ENCODE results near the gene TRPV4.

Gene TRPV4

DNA sequence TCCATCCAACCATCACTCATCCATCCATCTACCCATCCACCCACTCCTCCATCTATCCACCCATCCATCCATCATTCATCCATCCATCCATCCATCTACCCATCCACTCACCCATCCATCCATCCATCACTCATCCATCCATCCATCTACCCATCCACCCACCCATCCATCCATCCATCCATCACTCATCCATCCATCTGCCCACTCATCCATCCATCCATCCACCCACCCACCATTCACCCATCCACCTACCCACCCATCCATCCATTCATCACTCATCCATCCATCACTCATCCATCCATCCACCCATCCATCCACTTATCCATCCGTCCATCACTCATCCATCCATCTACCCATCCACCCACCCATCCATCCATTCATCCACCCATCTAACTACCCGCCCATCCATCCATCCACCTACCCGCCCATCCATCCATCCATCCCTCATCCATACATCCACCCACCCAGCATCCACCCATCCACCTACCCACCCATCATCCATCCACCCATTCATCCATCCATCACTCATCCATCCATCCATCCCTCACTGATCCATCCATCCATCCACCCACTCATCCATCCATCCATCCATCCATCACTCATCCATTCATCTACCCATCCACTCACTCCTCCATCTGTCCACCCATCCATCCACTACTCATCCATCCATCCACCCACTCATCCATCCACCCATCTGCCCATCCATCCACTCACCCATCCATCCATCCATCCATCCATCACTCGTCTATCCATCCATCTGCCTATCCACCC lies 24.1 kb downstream of the TRPV4 start:
- DNase-seq, result no peak

DNA sequence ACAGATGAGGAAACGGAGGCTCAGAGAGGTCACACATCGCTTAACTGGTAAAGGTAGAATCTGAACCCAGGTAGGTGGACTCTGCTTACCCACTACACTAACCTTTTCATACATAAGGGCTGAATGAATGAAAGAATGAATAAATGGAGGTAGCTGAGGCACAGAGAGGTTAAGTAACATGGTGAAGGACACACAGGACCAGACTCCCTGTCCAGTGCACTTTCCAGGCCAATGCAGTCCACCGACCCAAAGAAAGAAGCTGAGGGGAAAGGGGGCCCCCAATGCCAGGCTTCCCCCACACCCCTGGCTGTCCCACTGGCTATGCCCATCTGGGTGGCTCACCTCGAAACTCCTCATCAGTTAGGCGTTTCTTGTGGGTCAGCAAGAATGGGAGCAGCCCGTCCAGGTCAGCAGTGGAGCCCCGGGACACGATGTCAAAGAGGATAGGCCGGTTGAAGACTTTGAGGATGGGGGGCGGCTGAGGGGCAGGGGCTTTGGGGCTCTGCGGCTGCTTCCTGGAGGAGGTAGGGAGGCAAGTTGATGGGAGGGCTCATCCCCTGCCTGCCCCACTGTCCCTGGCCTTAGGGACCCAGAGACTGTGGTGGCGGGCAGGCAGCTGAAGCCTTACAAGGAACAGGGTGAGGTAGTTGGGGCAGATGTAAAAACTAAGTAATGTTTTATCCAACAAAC lies 25.1 kb downstream of the TRPV4 start:
- no peak for DNase-seq

DNA sequence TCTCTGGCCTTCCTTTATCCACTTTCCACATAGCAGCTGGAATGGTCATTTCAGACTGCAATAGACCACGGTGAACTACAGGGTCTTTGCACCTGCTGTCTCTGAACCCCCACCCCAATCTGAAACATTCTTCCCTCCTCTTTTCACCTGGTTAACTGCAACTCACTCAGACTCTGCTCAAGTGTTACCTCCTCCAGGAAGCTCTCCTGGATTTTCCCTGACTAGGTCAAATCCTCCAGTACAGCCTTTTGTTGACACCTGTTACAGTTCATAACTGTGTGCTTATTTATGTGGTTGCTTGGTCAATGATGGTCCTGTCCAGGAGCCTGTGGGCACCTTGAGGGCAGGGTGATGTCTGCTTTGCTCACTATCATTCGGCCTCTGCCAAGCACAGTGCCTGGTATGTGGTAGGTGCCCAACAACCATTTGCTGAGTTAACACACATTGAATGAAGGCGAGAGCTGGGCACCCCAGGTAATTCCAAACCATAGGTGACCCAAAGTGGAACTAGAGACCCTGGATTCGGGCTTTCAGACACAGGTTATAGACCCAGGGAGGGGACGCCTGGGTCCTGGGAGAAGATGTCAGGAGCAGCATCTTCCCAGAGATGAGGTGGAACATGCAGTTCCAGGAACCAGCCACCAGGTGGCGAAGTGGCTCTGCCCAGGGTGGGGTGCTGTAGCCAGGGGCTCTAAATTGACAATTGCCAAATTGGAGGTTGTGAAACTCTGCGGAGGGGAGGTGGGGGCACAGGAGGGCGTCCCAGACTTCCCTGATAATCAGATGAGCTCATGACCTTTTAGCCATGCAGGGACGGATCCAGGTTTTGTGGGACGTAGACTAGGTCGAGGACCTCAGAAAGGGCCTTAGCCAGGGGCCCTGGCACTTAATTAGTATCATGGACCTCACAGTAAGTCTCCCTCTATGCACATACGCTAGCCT lies 28.1 kb downstream of the TRPV4 start:
- DNase-seq, result peak in 49 of 58 donors; percentile 2 to 69 (median 32)

DNA sequence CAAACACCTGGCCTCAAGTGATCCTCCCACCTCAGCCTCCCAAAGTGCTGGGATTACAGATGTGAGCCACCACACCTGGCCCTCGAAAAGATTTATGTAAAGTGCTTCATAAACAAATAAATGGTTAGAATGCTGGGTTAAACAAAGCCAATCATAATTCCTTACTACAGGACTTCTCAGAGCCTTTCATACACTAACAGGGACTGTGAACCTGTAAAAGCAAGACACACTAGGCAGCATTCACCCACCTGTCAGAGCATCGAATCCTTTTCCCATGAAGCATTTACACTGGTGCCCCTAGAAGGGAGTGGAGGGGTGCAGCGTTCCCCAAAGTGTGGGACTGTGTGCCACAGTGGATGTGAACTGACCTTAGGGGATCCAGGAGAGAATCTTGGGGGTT lies 29.5 kb downstream of the TRPV4 start:
- no peak for DNase-seq

DNA sequence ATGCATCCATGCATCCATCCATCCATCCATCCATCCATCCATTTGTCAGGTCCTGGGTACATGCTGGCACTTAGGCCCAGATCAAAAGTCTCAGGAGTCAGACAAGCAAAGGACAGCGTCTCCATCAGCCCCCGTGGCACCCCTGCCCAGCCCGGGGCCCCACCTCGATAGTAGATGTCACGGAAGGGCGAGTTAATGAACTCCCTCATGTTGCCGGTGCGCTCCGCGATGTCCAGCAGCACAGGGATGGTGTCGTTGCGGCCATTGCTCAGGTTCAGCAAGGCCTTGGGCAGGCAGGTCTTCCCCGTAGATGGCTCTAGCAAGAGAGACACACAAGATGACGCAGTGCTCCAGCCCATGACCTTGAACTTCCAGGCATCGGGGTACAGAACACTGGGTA lies 30.4 kb downstream of the TRPV4 start:
- no peak for DNase-seq

DNA sequence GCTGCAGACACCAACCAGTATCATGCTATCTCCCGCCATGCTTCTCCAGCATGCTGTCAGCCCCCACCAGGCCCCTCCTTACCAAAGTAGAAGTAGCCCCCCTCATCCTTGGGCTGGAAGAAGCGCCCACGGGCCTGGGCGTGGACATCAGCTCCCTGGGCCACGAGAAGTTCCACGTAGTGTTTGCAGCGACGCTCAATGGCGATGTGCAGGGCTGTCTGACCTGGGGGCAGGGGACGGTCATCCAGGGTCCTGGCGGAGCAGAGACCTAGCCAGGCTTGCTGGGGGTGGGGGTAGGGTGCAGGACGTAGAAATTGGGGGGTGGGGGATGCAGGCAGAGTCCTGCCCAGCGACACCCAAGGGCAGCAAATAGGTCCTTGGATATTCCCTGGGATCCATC lies 32.7 kb downstream of the TRPV4 start:
- DNase-seq, result no peak

DNA sequence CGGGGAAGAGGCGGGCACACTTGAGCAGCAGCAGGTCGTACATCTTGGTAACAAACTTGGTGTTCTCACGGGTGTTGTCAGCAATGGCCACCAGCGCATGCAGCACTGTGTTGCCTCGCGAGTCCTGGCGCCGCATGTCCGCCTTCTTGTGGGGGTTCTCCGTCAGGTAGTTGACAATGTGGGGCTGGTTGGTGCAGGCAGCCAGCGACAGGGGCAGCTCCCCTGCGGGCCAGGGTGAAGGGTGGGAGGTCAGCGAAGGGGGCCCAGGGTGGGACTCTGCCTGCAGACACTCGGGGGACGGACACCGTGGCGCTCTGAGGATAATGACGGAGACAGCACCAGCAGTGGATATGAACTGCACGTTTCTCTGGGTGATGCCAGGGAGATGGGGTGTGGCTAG lies 34.5 kb downstream of the TRPV4 start:
- DNase-seq, result no peak

DNA sequence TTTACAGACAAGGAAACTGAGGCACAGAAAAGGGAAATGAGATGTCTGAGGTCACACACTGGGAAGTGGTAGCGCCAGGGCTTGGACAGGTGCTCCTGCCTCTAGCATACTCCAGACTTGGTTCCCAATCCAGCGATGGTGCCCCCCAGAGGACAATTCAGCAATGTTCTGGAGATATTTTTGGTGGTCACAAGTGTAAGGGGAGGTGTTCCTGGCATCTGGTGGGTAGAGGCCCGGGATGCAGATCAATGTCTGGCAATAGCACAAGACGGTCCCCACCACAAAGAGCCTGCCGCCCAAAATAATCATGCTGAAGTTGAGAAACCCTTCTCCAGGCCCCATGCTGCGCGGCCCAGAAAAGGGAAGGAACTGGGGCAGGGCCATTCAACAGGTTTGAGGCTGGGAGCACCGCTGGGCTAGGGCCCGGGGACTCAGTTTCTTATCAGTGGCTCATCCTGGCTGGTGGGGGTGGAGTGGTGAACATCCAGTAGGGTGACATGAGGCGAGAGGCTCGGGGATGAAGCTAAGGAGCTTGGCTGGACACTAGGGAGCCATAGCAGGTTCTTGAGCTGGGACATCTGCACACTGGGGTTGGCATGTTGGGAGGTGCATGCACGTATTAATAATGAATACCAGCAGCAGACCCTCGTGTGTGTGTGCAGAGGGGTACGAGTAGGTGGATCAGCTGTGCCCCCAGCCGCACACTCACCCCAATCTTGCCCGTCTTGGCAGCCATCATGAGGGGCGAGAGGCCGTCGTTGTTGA lies 35.1 kb downstream of the TRPV4 start:
- DNase-seq, result peak in 2 of 58 donors; percentile 6 to 10

DNA sequence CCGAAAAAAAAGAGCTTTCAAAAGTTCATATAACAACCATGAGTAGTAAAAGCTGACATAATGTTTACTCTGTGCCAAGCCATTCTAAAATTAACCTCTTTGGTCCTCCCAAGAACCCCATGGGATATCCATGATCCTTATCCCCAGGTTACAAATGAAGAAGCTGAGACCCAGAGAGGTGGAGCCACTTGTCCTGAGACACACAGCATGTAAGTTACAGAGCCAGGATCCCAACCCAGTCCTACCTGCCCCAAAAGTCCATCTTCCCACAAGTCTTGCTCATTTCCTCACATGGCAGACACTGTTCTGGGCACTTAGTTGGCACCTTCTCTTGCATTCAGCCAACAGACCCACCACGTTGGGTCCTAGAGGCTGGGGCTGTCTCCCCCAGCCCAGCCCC lies 37.1 kb downstream of the TRPV4 start:
- no peak for DNase-seq

DNA sequence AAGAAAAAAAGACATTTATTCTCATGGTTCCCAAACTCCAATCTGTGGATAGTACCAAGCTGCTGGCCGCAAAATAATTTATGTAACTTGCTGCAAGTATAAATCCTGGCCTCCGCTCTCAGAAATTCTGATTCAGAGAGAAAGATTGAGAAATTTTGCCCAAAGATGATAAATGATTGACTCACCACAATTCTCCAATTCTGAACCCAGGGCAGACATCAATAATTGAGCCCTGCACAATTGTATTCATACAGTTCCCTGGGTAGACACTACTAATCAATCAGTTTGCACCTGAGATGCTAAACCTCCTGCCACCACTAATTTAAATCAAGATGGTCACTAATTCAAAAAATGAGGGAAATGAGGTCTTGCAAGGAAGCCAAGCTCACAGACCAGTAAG lies 38.2 kb downstream of the TRPV4 start:
- DNase-seq, result no peak

DNA sequence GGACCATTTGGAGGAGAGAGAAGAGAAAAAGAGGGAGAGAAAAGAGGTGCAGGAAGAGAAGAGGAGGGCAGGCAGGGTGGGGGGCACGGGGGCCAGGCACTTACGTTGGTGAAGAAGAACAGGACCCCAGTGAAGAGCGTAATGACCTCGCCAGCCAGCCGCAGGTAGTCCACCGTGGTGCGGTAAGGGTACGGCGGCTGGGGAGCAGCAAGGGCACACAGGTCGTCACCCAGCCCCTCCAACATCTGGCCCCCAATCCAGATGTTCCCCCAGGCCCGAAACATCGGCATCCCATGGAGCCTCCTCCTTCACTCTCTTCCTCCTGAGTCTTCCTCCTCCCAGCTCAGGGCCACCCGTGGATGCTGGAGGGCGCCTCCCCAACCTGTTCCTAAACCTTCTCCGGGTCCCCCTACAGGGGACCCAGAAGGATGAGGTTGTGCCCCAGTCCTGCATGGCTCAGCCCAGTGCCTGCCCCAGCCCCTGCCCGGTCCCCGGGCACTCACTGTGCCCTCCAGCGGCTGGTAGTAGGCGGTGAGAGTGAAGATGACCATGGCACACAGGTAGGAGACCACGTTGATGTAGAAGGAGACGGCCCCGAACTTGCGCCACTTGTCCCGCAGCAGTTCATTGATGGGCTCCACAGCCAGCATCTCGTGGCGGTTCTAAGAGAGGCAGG lies 39.2 kb downstream of the TRPV4 start:
- no peak for DNase-seq

DNA sequence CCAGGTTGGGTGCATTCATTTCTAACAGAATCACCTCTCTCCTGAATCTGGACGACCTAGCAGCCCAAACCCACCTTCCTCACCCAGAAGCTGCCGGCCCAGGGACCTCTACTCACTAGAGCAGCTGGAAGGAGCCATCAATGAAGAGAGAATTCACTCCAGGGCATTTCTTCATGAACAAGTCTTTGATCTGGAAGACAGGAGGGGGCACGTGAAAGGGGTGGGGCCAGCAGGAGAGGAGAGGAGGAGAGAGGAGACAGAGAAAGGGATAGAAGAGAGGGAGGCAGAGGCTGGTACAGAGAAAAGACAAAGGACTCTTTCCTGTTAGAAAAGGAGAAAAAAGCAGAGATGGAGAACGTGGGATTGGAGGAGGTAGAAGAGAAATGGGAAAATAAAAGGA lies 39.8 kb downstream of the TRPV4 start:
- no peak for DNase-seq

DNA sequence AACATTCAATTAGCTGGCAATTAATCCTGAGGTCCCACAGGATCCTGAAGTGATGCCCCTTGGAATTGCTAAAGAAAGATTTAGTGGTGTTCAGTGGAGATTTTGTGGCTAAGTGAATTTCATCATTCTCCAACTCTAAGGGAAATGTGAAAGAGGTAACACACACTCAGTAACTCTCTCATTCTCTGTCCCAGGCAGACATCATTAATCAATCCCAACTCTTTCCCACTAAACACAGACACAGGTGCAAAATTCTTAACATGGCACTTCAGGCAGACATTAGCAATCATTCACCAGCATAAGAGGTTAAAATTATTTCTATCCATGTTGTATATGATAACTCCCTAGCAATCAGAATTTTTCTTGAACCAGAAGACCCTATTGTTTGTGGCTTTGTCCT lies 40.2 kb downstream of the TRPV4 start:
- DNase-seq, result no peak

DNA sequence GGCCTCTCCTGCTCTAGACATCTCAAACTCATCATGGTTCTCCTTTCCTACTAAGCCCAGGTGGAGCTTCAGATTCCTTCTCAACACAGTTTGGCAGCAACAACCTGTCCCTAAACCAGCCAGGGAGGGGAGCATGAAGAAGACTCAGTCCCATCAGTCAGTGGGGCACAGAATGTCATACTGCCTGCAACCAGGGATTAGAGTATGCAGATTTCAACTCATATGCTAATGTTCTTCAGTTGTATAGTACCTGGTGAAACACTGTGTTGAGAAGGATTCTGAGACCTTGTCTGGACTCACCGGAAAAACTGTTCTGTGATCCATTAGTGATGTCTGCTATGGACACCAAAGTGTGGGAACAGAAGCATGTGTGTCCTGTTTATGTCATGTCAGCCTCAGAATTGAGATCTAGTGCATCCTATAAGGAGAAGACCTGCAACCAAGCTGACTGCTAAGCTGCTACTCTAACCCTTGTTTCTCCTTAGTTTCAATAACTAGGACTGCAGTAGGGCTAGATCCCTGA lies 43.6 kb downstream of the TRPV4 start:
- DNase-seq, result no peak

DNA sequence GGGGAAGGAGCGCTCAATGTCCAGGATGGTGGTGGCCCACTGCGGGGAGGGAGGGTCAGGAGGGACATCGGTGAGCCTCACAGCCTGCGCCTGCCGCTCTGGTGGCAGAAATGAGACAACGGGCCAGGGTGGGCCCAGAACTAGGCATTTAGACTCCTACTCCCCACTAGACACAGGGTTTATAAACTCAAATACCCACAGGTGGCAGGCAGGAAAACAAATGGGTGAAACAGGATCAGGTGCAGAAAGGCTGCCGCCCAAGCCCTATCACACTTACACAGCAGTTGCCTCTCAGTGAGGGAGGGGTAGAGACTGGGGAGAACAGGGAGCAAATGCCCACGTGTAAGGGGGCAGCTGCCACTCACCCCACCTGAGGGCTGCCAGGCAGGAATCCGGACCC lies 46.4 kb downstream of the TRPV4 start:
- DNase-seq, result no peak

DNA sequence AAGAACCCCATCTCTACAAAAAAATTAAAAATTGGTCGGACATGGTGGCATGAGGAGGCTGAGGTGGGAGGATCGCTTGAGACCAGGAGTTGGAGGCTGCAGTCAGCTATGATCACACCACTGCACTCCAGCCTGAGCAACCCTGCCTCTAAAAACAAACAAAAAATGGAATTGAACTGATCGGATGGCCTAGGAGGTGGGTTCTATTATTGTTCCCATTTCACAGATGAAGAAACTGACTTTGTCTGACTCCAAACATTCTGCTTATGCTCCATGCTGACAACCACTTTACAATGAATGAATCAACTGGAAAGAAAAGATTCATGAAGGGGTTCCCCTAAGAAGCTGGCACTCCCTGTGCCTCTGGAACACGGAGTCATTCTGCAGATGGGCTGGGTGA lies 47.3 kb downstream of the TRPV4 start:
- no peak for DNase-seq

DNA sequence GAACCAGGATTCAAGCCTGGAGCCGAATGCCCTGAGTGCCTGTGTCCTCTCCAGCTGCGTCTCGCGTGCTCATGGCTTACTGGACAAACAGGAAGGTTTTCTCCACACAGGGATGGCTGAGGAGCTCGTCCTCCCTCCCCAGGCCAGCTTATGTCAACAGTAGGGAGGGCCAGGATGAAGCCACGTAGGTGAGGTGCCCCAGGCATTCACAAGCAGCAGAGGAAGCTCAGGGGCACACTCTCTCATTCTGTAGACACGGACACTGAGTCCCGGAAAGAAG lies 49.3 kb downstream of the TRPV4 start:
- DNase-seq, result no peak

DNA sequence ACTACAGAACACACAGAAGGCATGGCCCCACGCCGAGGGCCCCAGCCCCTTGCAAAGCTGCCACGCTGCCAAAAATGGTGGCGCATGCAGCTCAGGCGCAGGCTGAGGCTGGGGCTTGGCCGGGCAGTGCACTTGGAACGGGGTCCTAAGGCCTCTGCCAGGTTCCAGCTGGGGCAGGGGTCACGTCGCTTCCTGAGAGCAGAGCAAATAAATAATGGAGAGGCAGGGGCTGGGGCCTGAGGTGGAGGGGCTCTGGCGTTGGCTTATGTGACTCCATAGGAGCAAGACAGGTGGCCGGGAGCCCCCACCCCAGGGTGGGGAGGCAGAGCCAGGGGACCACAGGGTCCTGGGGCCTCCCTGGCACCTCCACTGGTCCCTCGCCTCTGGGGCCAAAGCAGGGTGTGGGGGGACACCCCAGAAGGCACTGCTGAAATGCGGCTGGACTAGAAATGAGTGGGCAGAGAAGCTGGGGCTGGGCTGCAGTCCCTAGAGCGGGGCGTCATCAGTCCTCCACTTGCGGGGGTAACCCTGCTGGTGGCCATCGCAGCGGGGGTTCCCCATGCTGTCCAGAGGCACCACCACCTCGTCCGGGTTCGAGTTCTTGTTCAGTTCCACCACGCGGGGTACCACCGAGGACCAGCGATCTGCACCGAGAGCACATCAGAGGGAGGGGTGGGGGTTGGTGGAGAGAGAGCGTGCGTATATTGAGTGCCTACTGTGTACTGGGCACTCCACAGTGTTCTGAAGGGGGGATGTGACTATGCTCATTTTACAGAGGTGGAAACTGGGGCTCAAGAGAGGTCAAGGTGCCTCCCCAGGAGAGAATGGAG lies 49.8 kb downstream of the TRPV4 start:
- DNase-seq, result no peak

DNA sequence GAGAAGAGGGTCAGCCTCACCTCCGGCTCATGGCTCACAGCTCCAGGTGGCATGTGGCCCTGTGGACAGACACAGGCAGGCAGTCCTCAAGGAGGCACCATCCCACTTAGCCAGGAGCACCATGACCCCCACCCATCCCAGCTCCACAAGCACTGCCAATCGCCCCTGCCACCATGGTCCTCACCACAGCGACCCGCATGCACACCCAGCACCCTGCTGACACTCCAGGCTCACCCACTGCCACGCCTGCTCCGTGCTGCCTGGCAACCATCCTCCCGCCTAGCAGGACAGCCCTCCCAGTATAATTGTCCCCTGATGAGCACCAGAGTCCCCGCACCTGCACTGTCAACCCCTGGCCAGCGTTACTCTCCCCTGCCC lies 50.9 kb downstream of the TRPV4 start:
- DNase-seq, result no peak

Measured in anterior cingulate cortex (tissue), 58 donors.